GM20000 (cell line): ENCODE measurements around the gene CD44.

Source experiments
- DNase-seq: peaks from one replicate; pipeline ENCODE4 v3.0.0; 2012; ENCODE audit warnings: low spot score
- CTCF ChIP-seq: IDR thresholded peaks from 2 replicates; pipeline ENCODE4 v1.5.1; 2012; ENCODE audit warnings: mild to moderate bottlenecking, control low read depth; ENCODE audit errors: extremely low read depth, missing control alignments

Gene CD44

GRCh38 chr11:35262735-35263134 is 123.8 kb downstream of the CD44 start:
- no peak for DNase-seq
- TF ChIP-seq CTCF, result no peak

GRCh38 chr11:35265755-35266454 is 126.9 kb downstream of the CD44 start:
- no peak for TF ChIP-seq CTCF
- no peak for DNase-seq

- no peak for DNase-seq
- no peak for TF ChIP-seq CTCF
These were observed 128.5 kb downstream of the CD44 start for GRCh38 chr11:35267504-35267903.

- TF ChIP-seq CTCF, result no peak
- DNase-seq, result no peak
These were observed 131.4 kb downstream of the CD44 start for GRCh38 chr11:35270342-35270741.

GRCh38 chr11:35271031-35271430 is 132.1 kb downstream of the CD44 start:
- DNase-seq, result no peak
- TF ChIP-seq CTCF, result no peak

- peak; percentile 64 for DNase-seq
- no peak for TF ChIP-seq CTCF
These were observed 133.5 kb downstream of the CD44 start for GRCh38 chr11:35272391-35272902.

GRCh38 chr11:35274909-35275785 is 136.2 kb downstream of the CD44 start:
- DNase-seq, result no peak
- TF ChIP-seq CTCF, result no peak
